Left lung (tissue), 10 donors: ENCODE measurements around the gene CPT1A. TPM values are rescaled to one million over a fixed set of nuclear protein-coding genes. Genes with fewer than 3 reads are reported as not detected.
A peak's percentile ranks its signal among the peaks of the same experiment; 100 is the strongest.

ENCODE experiments used
- ATAC-seq: fragments of 200-7000 bp; cut with Tn5 transposase; one replicate; pipeline ENCODE4 v1.9.1; 2020; ENCODE audit warnings: moderate library complexity
- DNase-seq, 4 donors: peaks; one replicate each; pipeline ENCODE4 v3.0.0-alpha.2; 2013 to 2020
- H3K27ac ChIP-seq, 2 donors: fragments of 200-600 bp; sonication (generic) in 1 of 2; one replicate each; pipeline versions ENCODE4 v1.5.0 to v1.8.0; 2020 to 2021
- H3K27me3 ChIP-seq, 2 donors: fragments of 200-600 bp; sonication (generic) in 1 of 2; one replicate each; pipeline versions ENCODE4 v1.5.0 to v1.8.0; 2020 to 2021
- H3K36me3 ChIP-seq, 2 donors: fragments of 200-600 bp; sonication (generic) in 1 of 2; one replicate each; pipeline versions ENCODE4 v1.5.0 to v1.8.0; 2020 to 2021
- H3K4me1 ChIP-seq, 2 donors: fragments of 200-600 bp; one replicate each; pipeline ENCODE4 v1.8.0; 2021
- H3K4me3 ChIP-seq, 2 donors: fragments of 200-600 bp; sonication (generic) in 1 of 2; one replicate each; pipeline versions ENCODE4 v1.5.0 to v1.8.0; 2020 to 2021; ENCODE audit warnings: mild to moderate bottlenecking in 1 of 2
- H3K9me3 ChIP-seq, 2 donors: fragments of 200-600 bp; sonication (generic) in 1 of 2; one replicate each; pipeline versions ENCODE4 v1.5.0 to v1.8.0; 2020 to 2021
- CTCF ChIP-seq, 2 donors: fragments of 200-600 bp; sonication (generic) in 1 of 2; IDR thresholded peaks; one replicate each; pipeline versions ENCODE4 v1.5.0 to v1.8.0; 2021; ENCODE audit warnings: antibody characterized with exemption in 2 of 2
- intact Hi-C, 2 donors: fragments of 100-400 bp; cut with DNase I; formaldehyde crosslinking; loops; one replicate each; pipeline versions ENCODE4 v1.11.2 to v1.14.2; 2022
- polyA plus RNA-seq, 6 donors: library from polyadenylated mRNA; unstranded; fragments of 120-200 nt; gene quantifications; one replicate each; pipeline ENCODE4 v1.2.1, GENCODE V29; 2013; ENCODE audit not compliant: insufficient read length in 6 of 6
- total RNA-seq, 2 donors: library from RNA; stranded (reverse); fragmentation: NEBNext Ultra II Directional; extraction: Animal tissue kit (Norgen Biotek cat#: 25700); gene quantifications; one replicate each; pipeline ENCODE4 v1.2.1, GENCODE V29; 2021
- donor health status: DM: no; HTN: yes; CAD: no.
- donor health status: DM: no; HTN: no; CAD: no.

Gene CPT1A
- total and polyA plus RNA-seq, 8 donors = 25.7 to 83.9 (median 31.9) TPM

GRCh38 chr11:68810164-68810563 lies 31.6 kb downstream of the CPT1A start:
- ATAC-seq = no peak
- Histone ChIP-seq H3K9me3 (no peaks in the 10 kb centered on the region), H3K36me3 (peaks cover 0 to 95% of the 10 kb centered on the region in 2 donors), H3K4me1 (peaks cover 0 to 12% of the 10 kb centered on the region in 2 donors), H3K27me3 (no peaks in the 10 kb centered on the region), H3K4me3 (no peak overlapping the region), H3K27ac (no peak overlapping the region)
- no peak for DNase-seq
- no peak for TF ChIP-seq CTCF (IDR thresholded peaks at IDR 0.05)
- intact Hi-C loops = no loop called here

- no peak overlapping the region for H3K27ac ChIP-seq
- DNase-seq = no peak
- no peak overlapping the region for H3K4me3 ChIP-seq
- TF ChIP-seq CTCF (IDR thresholded peaks at IDR 0.05) = no peak
- no peaks in the 10 kb centered on the region for H3K27me3 ChIP-seq
- H3K4me1 ChIP-seq = peaks cover 0 to 12% of the 10 kb centered on the region in 2 donors
- intact Hi-C loops = no loop called here
- no peaks in the 10 kb centered on the region for H3K9me3 ChIP-seq
- H3K36me3 ChIP-seq = peaks cover 0 to 95% of the 10 kb centered on the region in 2 donors
- ATAC-seq = no peak
These were observed 32.2 kb downstream of the CPT1A start for GRCh38 chr11:68809506-68809905.

- no peak overlapping the region for H3K4me3 ChIP-seq
- H3K27me3 ChIP-seq = no peaks in the 10 kb centered on the region
- peaks cover 0 to 12% of the 10 kb centered on the region in 2 donors for H3K4me1 ChIP-seq
- intact Hi-C loops = no loop called here
- ATAC-seq (no peak), DNase-seq (no peak)
- no peak for TF ChIP-seq CTCF (IDR thresholded peaks at IDR 0.05)
- H3K36me3 ChIP-seq = peaks cover 0 to 95% of the 10 kb centered on the region in 2 donors
- H3K9me3 ChIP-seq = no peaks in the 10 kb centered on the region
- H3K27ac ChIP-seq = no peak overlapping the region
These were observed 32.9 kb downstream of the CPT1A start for GRCh38 chr11:68808787-68809186.

- TF ChIP-seq CTCF (IDR thresholded peaks at IDR 0.05) = no peak
- Histone ChIP-seq H3K36me3 (peaks cover 0 to 95% of the 10 kb centered on the region in 2 donors), H3K27ac (no peak overlapping the region), H3K4me3 (no peak overlapping the region), H3K9me3 (no peaks in the 10 kb centered on the region), H3K27me3 (no peaks in the 10 kb centered on the region), H3K4me1 (peaks cover 0 to 7% of the 10 kb centered on the region in 2 donors)
- DNase-seq = no peak
- ATAC-seq = peak; percentile 14
- intact Hi-C loops = no loop called here
These were observed 34.5 kb downstream of the CPT1A start for GRCh38 chr11:68806931-68807844.

- DNase-seq (no peak), ATAC-seq (no peak)
- TF ChIP-seq CTCF (IDR thresholded peaks at IDR 0.05) = no peak
- Histone ChIP-seq H3K27ac (no peak overlapping the region), H3K4me1 (peaks cover 0 to under 1% of the 10 kb centered on the region in 2 donors), H3K4me3 (no peak overlapping the region), H3K36me3 (peaks cover 0 to 95% of the 10 kb centered on the region in 2 donors), H3K9me3 (no peaks in the 10 kb centered on the region), H3K27me3 (no peaks in the 10 kb centered on the region)
- intact Hi-C loops = no loop called here
These were observed 36.9 kb downstream of the CPT1A start for GRCh38 chr11:68804786-68805185.
